T-helper 2 cell treated with Interferon-gamma antibody and Interleukin-4, amounts not matched to agents 5 μg/mL and 100 μg/mL, for 36 hours (primary cell): ENCODE results near the gene PRPF4.

Source experiments
- DNase-seq: peaks from one replicate; pipeline ENCODE4 v3.0.0; 2021; ENCODE audit warnings: low spot score
- H3K27ac Mint-ChIP-seq: one replicate; pipeline ENCODE4 v1.8.0; 2021; ENCODE audit warnings: mild to moderate bottlenecking, mixed read lengths
- H3K27me3 Mint-ChIP-seq: one replicate; pipeline ENCODE4 v1.8.0; 2021; ENCODE audit warnings: low read depth, mixed read lengths
- H3K36me3 Mint-ChIP-seq: one replicate; pipeline ENCODE4 v1.8.0; 2021; ENCODE audit warnings: low read depth, mixed read lengths
- H3K4me1 Mint-ChIP-seq: one replicate; pipeline ENCODE4 v1.8.0; 2021; ENCODE audit warnings: low read depth, mixed read lengths
- H3K4me3 Mint-ChIP-seq: one replicate; pipeline ENCODE4 v1.8.0; 2022; ENCODE audit warnings: mild to moderate bottlenecking, moderate library complexity, mixed read lengths
- H3K9me3 Mint-ChIP-seq: one replicate; pipeline ENCODE4 v1.8.0; 2021; ENCODE audit warnings: mixed read lengths

Gene PRPF4

GRCh38 chr9:113250807-113251206, 24.7 kb upstream of the PRPF4 start:
- Mint-ChIP-seq H3K27me3 (no peaks in the 10 kb centered on the region), H3K27ac (no peak overlapping the region), H3K4me3 (no peak overlapping the region), H3K9me3 (peaks cover 8% of the 10 kb centered on the region), H3K36me3 (peaks cover 14% of the 10 kb centered on the region), H3K4me1 (no peaks in the 10 kb centered on the region)
- DNase-seq, result no peak

GRCh38 chr9:113254991-113255390, 20.5 kb upstream of the PRPF4 start:
- Mint-ChIP-seq H3K4me1 (no peaks in the 10 kb centered on the region), H3K4me3 (no peak overlapping the region), H3K9me3 (peaks cover 3% of the 10 kb centered on the region), H3K36me3 (peaks cover 19% of the 10 kb centered on the region), H3K27ac (no peak overlapping the region), H3K27me3 (no peaks in the 10 kb centered on the region)
- DNase-seq, result no peak

- Mint-ChIP-seq H3K27me3 (no peaks in the 10 kb centered on the region), H3K9me3 (peaks cover 3% of the 10 kb centered on the region), H3K27ac (no peak overlapping the region), H3K4me1 (no peaks in the 10 kb centered on the region), H3K4me3 (no peak overlapping the region), H3K36me3 (peaks cover 23% of the 10 kb centered on the region)
- DNase-seq, result no peak
Measured at GRCh38 chr9:113255438-113255837, 20.0 kb upstream of the PRPF4 start.

- no peaks in the 10 kb centered on the region for H3K4me1 Mint-ChIP-seq
- H3K36me3 Mint-ChIP-seq, result peaks cover 26% of the 10 kb centered on the region
- DNase-seq, result no peak
- no peaks in the 10 kb centered on the region for H3K27me3 Mint-ChIP-seq
- H3K27ac Mint-ChIP-seq, result no peak overlapping the region
- H3K9me3 Mint-ChIP-seq, result no peaks in the 10 kb centered on the region
- no peak overlapping the region for H3K4me3 Mint-ChIP-seq
Measured at GRCh38 chr9:113257863-113258262, 17.6 kb upstream of the PRPF4 start.

GRCh38 chr9:113258282-113258681, 17.2 kb upstream of the PRPF4 start:
- no peak for DNase-seq
- H3K9me3 Mint-ChIP-seq, result no peaks in the 10 kb centered on the region
- no peaks in the 10 kb centered on the region for H3K4me1 Mint-ChIP-seq
- H3K36me3 Mint-ChIP-seq, result peaks cover 26% of the 10 kb centered on the region
- no peak overlapping the region for H3K27ac Mint-ChIP-seq
- H3K27me3 Mint-ChIP-seq, result no peaks in the 10 kb centered on the region
- H3K4me3 Mint-ChIP-seq, result no peak overlapping the region

- no peaks in the 10 kb centered on the region for H3K9me3 Mint-ChIP-seq
- no peak for DNase-seq
- H3K36me3 Mint-ChIP-seq, result peaks cover 33% of the 10 kb centered on the region
- no peak overlapping the region for H3K27ac Mint-ChIP-seq
- H3K27me3 Mint-ChIP-seq, result no peaks in the 10 kb centered on the region
- H3K4me3 Mint-ChIP-seq, result no peak overlapping the region
- no peaks in the 10 kb centered on the region for H3K4me1 Mint-ChIP-seq
Measured at GRCh38 chr9:113261917-113262671, 13.4 kb upstream of the PRPF4 start.

GRCh38 chr9:113266174-113266573, 9.3 kb upstream of the PRPF4 start:
- Mint-ChIP-seq H3K27me3 (no peaks in the 10 kb centered on the region), H3K27ac (no peak overlapping the region), H3K4me3 (no peak overlapping the region), H3K9me3 (no peaks in the 10 kb centered on the region), H3K4me1 (peaks cover 4% of the 10 kb centered on the region), H3K36me3 (peaks cover 35% of the 10 kb centered on the region)
- no peak for DNase-seq

GRCh38 chr9:113267911-113268566, 7.4 kb upstream of the PRPF4 start:
- Mint-ChIP-seq H3K4me3 (no peak overlapping the region), H3K27ac (no peak overlapping the region), H3K27me3 (no peaks in the 10 kb centered on the region), H3K36me3 (peaks cover 32% of the 10 kb centered on the region), H3K9me3 (no peaks in the 10 kb centered on the region), H3K4me1 (peaks cover 4% of the 10 kb centered on the region)
- DNase-seq, result no peak

- H3K4me3 Mint-ChIP-seq, result no peak overlapping the region
- H3K9me3 Mint-ChIP-seq, result no peaks in the 10 kb centered on the region
- H3K4me1 Mint-ChIP-seq, result peaks cover 8% of the 10 kb centered on the region
- H3K27ac Mint-ChIP-seq, result peak overlapping the region; percentile 16
- peaks cover 34% of the 10 kb centered on the region for H3K36me3 Mint-ChIP-seq
- H3K27me3 Mint-ChIP-seq, result no peaks in the 10 kb centered on the region
- DNase-seq, result no peak
Measured at GRCh38 chr9:113269355-113269754, 6.1 kb upstream of the PRPF4 start.

GRCh38 chr9:113269871-113270270, 5.6 kb upstream of the PRPF4 start:
- H3K9me3 Mint-ChIP-seq, result no peaks in the 10 kb centered on the region
- no peak overlapping the region for H3K27ac Mint-ChIP-seq
- H3K4me3 Mint-ChIP-seq, result no peak overlapping the region
- no peak for DNase-seq
- H3K4me1 Mint-ChIP-seq, result peaks cover 8% of the 10 kb centered on the region
- peaks cover 34% of the 10 kb centered on the region for H3K36me3 Mint-ChIP-seq
- no peaks in the 10 kb centered on the region for H3K27me3 Mint-ChIP-seq

GRCh38 chr9:113274474-113275156, 843 bp upstream of the PRPF4 start:
- peak; percentile 17 for DNase-seq
- Mint-ChIP-seq H3K9me3 (no peaks in the 10 kb centered on the region), H3K4me1 (peaks cover 14% of the 10 kb centered on the region)

GRCh38 chr9:113278840-113279239, 3.4 kb downstream of the PRPF4 start:
- Mint-ChIP-seq H3K27me3 (no peaks in the 10 kb centered on the region), H3K9me3 (no peaks in the 10 kb centered on the region), H3K36me3 (peaks cover 44% of the 10 kb centered on the region), H3K4me3 (no peak overlapping the region), H3K4me1 (peaks cover 16% of the 10 kb centered on the region), H3K27ac (no peak overlapping the region)
- no peak for DNase-seq

More at GRCh38 chr9:113274474-113275156, 843 bp upstream of the PRPF4 start:
- Mint-ChIP-seq H3K4me3 (no peak overlapping the region), H3K27ac (no peak overlapping the region), H3K36me3 (peaks cover 32% of the 10 kb centered on the region), H3K27me3 (no peaks in the 10 kb centered on the region)

- Mint-ChIP-seq H3K4me1 (peaks cover 11% of the 10 kb centered on the region), H3K4me3 (no peak overlapping the region), H3K27me3 (no peaks in the 10 kb centered on the region), H3K27ac (peak overlapping the region; percentile 0), H3K9me3 (no peaks in the 10 kb centered on the region), H3K36me3 (peaks cover 57% of the 10 kb centered on the region)
- no peak for DNase-seq
Measured at GRCh38 chr9:113281356-113281755, 5.9 kb downstream of the PRPF4 start.

- peaks cover 2% of the 10 kb centered on the region for H3K4me1 Mint-ChIP-seq
- no peaks in the 10 kb centered on the region for H3K9me3 Mint-ChIP-seq
- no peak overlapping the region for H3K4me3 Mint-ChIP-seq
- DNase-seq, result no peak
- H3K27ac Mint-ChIP-seq, result no peak overlapping the region
- H3K27me3 Mint-ChIP-seq, result no peaks in the 10 kb centered on the region
- peaks cover 66% of the 10 kb centered on the region for H3K36me3 Mint-ChIP-seq
Measured at GRCh38 chr9:113289091-113289490, 13.6 kb downstream of the PRPF4 start.
